SK-N-SH treated with all-trans-retinoic acid at 6 μM for 48 hours (cell line): ENCODE measurements around the gene LHFPL2.
"Not testable (repeated sequence)": the region's sequence is repeated elsewhere in the genome, so short reads cannot be mapped to it uniquely, and the experiment has no call there.

Experiments used
- ATAC-seq: fragments of 200-7000 bp; cut with Tn5 transposase; 3 replicates; pipeline ENCODE4 v1.9.1; 2020; ENCODE audit warnings: mild to moderate bottlenecking, moderate library complexity
- ARNTL ChIP-seq: fragments of 450-650 bp; formaldehyde crosslinking; IDR thresholded peaks from 2 replicates; pipeline ENCODE4 v1.5.0; 2020; ENCODE audit warnings: low read depth, mild to moderate bottlenecking, moderate library complexity, borderline replicate concordance
- BACH2 ChIP-seq: fragments of 250-450 bp; sonication (Bioruptor Pico); IDR thresholded peaks from 2 replicates; pipeline ENCODE4 v1.9.0; 2021; ENCODE audit warnings: mild to moderate bottlenecking, borderline replicate concordance
- CSDC2 ChIP-seq: fragments of 250-450 bp; sonication (Bioruptor Pico); IDR thresholded peaks from 2 replicates; pipeline ENCODE4 v1.5.0; 2020; ENCODE audit warnings: mild to moderate bottlenecking, moderate library complexity
- ESRRG ChIP-seq: fragments of 250-450 bp; sonication (Bioruptor Pico); IDR thresholded peaks from 2 replicates; pipeline ENCODE4 v1.6.1; 2021; ENCODE audit warnings: mild to moderate bottlenecking
- GLIS3 ChIP-seq: fragments of 250-450 bp; sonication (Bioruptor Pico); IDR thresholded peaks from 2 replicates; pipeline ENCODE4 v1.5.0; 2020; ENCODE audit warnings: mild to moderate bottlenecking, moderate library complexity
- ISL1 ChIP-seq: fragments of 250-450 bp; sonication (Bioruptor Pico); IDR thresholded peaks from 2 replicates; pipeline ENCODE4 v2.1.2; 2022; ENCODE audit warnings: mild to moderate bottlenecking, moderate library complexity
- OSR1 ChIP-seq: fragments of 250-450 bp; sonication (Bioruptor Pico); IDR thresholded peaks from 2 replicates; pipeline ENCODE4 v1.8.0; 2022; ENCODE audit warnings: moderate library complexity, mild to moderate bottlenecking, inconsistent platforms
- SNAI2 ChIP-seq: fragments of 250-450 bp; sonication (Bioruptor Pico); IDR thresholded peaks from 2 replicates; pipeline ENCODE4 v1.5.0; 2020; ENCODE audit warnings: mild to moderate bottlenecking, moderate library complexity
- TCF4 ChIP-seq: fragments of 250-450 bp; sonication (Bioruptor Pico); IDR thresholded peaks from 2 replicates; pipeline ENCODE4 v1.8.0; 2021; ENCODE audit warnings: mild to moderate bottlenecking, moderate library complexity, borderline replicate concordance
- TOX ChIP-seq: fragments of 250-450 bp; sonication (Bioruptor Pico); IDR thresholded peaks from 2 replicates; pipeline ENCODE4 v1.8.0; 2021; ENCODE audit warnings: mild to moderate bottlenecking, moderate library complexity, borderline replicate concordance
- ZC3H10 ChIP-seq: fragments of 250-450 bp; sonication (Bioruptor Pico); IDR thresholded peaks from 2 replicates; pipeline ENCODE4 v1.5.1; 2021; ENCODE audit warnings: mild to moderate bottlenecking, moderate library complexity
- ZFP3 ChIP-seq: fragments of 250-450 bp; sonication (Bioruptor Pico); IDR thresholded peaks from 2 replicates; pipeline ENCODE4 v1.5.0; 2020; ENCODE audit warnings: mild to moderate bottlenecking, moderate library complexity
- ZNF70 ChIP-seq: fragments of 450-650 bp; formaldehyde crosslinking; IDR thresholded peaks from 2 replicates; pipeline ENCODE4 v1.5.0; 2020; ENCODE audit warnings: mild to moderate bottlenecking, moderate library complexity
- TF ChIP-seq, protein P1 (sequence below): fragments of 250-450 bp; sonication (Bioruptor Pico); IDR thresholded peaks from 2 replicates; pipeline ENCODE4 v1.5.0; 2020; ENCODE audit warnings: mild to moderate bottlenecking, moderate library complexity
- TF ChIP-seq, protein P2 (sequence below): fragments of 250-450 bp; sonication (Bioruptor Pico); IDR thresholded peaks from 2 replicates; pipeline ENCODE4 v1.8.0; 2020; ENCODE audit warnings: mild to moderate bottlenecking, moderate library complexity, borderline replicate concordance
- TF ChIP-seq, protein P3 (sequence below): fragments of 250-450 bp; sonication (Bioruptor Pico); IDR thresholded peaks from 2 replicates; pipeline ENCODE4 v1.5.1; 2021; ENCODE audit warnings: mild to moderate bottlenecking, moderate library complexity
- TF ChIP-seq, protein P4 (sequence below): fragments of 250-450 bp; sonication (Bioruptor Pico); IDR thresholded peaks from 2 replicates; pipeline ENCODE4 v1.8.0; 2021; ENCODE audit warnings: low read depth, mild to moderate bottlenecking, moderate library complexity, borderline replicate concordance

Gene LHFPL2

DNA sequence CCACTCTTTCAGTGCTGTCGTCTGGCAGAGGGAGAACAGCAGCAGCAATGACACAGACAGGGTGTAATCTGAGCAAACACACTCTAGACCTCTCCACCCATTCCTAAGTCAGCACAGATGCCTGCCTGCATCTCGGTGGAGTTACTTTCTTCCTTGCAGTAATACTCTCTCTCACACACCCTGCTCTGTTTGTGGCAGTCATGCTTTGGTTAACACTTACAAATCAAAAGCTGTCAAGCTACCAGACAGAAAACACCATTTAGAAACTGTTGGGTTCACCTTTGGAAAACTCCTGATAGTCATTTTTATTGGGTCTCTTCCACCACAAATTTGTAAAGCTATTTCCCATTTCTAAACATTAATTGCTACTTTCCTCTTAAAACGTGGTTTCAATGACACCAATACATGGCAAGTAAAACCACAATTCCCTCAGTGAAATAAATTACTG is 27.3 kb downstream of the LHFPL2 start (continued):
- TF ChIP-seq, protein P1, sequence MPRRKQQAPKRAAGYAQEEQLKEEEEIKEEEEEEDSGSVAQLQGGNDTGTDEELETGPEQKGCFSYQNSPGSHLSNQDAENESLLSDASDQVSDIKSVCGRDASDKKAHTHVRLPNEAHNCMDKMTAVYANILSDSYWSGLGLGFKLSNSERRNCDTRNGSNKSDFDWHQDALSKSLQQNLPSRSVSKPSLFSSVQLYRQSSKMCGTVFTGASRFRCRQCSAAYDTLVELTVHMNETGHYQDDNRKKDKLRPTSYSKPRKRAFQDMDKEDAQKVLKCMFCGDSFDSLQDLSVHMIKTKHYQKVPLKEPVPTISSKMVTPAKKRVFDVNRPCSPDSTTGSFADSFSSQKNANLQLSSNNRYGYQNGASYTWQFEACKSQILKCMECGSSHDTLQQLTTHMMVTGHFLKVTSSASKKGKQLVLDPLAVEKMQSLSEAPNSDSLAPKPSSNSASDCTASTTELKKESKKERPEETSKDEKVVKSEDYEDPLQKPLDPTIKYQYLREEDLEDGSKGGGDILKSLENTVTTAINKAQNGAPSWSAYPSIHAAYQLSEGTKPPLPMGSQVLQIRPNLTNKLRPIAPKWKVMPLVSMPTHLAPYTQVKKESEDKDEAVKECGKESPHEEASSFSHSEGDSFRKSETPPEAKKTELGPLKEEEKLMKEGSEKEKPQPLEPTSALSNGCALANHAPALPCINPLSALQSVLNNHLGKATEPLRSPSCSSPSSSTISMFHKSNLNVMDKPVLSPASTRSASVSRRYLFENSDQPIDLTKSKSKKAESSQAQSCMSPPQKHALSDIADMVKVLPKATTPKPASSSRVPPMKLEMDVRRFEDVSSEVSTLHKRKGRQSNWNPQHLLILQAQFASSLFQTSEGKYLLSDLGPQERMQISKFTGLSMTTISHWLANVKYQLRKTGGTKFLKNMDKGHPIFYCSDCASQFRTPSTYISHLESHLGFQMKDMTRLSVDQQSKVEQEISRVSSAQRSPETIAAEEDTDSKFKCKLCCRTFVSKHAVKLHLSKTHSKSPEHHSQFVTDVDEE (CRISPR knock-in tag) = no peak

DNA sequence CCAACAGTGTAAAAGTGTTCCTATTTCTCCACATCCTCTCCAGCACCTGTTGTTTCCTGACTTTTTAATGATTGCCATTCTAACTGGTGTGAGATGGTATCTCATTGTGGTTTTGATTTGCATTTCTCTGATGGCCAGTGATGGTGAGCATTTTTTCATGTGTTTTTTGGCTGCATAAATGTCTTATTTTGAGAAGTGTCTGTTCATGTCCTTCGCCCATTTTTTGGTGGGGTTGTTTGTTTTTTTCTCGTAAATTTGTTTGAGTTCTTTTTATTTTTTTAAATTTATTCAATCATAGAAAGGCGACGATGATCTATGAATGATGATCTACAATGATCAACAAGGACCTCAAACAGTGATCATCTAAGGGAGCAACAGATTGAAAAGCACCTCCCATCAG is 28.5 kb downstream of the LHFPL2 start:
- not testable (repeated sequence) for ATAC-seq

DNA sequence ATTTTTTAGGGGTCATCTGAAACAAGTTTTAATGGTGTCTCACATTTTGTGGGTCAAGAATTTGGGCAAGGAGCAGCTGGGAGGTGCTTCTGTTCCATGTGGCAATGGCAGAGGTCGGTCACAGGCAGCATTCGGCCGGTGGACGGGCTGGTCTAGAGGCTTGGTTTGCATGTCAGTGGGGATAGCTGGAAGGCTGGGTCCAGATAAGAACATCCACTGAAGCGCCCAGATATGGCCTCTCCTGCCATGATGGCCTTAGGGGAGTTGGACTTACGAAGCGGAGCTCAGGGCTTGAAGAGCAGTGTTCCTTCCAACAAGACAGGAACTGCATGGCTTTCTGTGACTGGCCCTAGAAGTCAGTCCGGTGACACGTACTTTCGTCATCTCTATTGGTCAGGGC is 30.3 kb downstream of the LHFPL2 start:
- no peak for ATAC-seq

DNA sequence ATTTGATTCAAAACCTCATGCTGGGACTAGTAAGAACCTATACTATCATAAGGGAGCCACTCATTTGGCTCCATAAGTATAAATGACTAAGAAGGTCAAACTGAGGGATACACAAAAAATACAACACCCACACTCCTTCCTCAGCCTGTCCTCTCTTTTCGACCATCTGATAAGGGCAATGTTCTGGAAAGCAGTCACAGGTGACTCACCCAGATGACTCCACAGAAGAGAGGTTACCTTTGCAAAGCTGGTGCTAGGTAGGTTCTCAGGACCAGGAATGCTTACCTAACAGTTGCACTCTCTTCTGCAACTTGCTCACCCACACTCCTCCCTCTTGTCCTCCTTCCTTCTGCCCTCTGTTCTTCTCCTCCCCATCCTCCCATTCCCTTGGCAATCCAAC is 32.9 kb downstream of the LHFPL2 start:
- ATAC-seq = no peak
- TF ChIP-seq ARNTL (no peak), ISL1 (CRISPR knock-in tag) (no peak), ZFP3 (CRISPR knock-in tag) (no peak), ESRRG (CRISPR knock-in tag) (no peak), GLIS3 (CRISPR knock-in tag) (no peak), TOX (CRISPR knock-in tag) (no peak), TCF4 (CRISPR knock-in tag) (no peak), ZC3H10 (CRISPR knock-in tag) (no peak), CSDC2 (CRISPR knock-in tag) (no peak)
- TF ChIP-seq, protein P2, sequence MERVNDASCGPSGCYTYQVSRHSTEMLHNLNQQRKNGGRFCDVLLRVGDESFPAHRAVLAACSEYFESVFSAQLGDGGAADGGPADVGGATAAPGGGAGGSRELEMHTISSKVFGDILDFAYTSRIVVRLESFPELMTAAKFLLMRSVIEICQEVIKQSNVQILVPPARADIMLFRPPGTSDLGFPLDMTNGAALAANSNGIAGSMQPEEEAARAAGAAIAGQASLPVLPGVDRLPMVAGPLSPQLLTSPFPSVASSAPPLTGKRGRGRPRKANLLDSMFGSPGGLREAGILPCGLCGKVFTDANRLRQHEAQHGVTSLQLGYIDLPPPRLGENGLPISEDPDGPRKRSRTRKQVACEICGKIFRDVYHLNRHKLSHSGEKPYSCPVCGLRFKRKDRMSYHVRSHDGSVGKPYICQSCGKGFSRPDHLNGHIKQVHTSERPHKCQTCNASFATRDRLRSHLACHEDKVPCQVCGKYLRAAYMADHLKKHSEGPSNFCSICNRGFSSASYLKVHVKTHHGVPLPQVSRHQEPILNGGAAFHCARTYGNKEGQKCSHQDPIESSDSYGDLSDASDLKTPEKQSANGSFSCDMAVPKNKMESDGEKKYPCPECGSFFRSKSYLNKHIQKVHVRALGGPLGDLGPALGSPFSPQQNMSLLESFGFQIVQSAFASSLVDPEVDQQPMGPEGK = no peak
- TF ChIP-seq, protein P1 (CRISPR knock-in tag) = no peak

More for the DNA sequence above, 30.3 kb downstream of the LHFPL2 start:
- TF ChIP-seq TCF4 (CRISPR knock-in tag) = no peak
- no peak for TF ChIP-seq ZNF70 (CRISPR knock-in tag)
- TF ChIP-seq, protein P3, sequence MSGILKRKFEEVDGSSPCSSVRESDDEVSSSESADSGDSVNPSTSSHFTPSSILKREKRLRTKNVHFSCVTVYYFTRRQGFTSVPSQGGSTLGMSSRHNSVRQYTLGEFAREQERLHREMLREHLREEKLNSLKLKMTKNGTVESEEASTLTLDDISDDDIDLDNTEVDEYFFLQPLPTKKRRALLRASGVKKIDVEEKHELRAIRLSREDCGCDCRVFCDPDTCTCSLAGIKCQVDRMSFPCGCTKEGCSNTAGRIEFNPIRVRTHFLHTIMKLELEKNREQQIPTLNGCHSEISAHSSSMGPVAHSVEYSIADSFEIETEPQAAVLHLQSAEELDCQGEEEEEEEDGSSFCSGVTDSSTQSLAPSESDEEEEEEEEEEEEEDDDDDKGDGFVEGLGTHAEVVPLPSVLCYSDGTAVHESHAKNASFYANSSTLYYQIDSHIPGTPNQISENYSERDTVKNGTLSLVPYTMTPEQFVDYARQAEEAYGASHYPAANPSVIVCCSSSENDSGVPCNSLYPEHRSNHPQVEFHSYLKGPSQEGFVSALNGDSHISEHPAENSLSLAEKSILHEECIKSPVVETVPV (CRISPR knock-in tag) = no peak
- TF ChIP-seq BACH2 (CRISPR knock-in tag) = no peak
- TF ChIP-seq, all 23 proteins: peak for 0

DNA sequence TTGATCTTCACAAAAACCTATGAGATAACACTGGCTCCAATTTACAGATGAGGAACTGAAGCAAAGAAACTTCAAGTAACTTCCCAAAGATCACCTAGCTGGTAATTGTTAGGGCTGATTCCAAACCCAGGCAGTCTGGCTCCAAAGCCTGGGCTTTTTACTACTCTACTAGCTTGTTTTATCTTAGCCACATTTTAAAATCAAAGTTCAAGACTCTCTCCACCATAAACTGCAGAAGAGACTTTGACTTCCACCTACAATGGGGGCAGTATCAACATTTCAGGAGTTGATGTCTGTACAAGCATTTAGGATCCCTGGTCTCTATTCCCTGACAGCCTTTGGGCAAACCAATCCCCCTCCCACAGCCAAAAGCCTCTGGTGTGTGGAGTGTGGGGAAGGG is 33.8 kb downstream of the LHFPL2 start:
- ATAC-seq = no peak
- TF ChIP-seq ZFP3 (CRISPR knock-in tag) (no peak), SNAI2 (no peak), OSR1 (CRISPR knock-in tag) (no peak), ZNF70 (CRISPR knock-in tag) (no peak)
- TF ChIP-seq, protein P4, sequence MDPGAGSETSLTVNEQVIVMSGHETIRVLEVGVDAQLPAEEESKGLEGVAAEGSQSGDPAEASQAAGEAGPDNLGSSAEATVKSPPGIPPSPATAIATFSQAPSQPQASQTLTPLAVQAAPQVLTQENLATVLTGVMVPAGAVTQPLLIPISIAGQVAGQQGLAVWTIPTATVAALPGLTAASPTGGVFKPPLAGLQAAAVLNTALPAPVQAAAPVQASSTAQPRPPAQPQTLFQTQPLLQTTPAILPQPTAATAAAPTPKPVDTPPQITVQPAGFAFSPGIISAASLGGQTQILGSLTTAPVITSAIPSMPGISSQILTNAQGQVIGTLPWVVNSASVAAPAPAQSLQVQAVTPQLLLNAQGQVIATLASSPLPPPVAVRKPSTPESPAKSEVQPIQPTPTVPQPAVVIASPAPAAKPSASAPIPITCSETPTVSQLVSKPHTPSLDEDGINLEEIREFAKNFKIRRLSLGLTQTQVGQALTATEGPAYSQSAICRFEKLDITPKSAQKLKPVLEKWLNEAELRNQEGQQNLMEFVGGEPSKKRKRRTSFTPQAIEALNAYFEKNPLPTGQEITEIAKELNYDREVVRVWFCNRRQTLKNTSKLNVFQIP (CRISPR knock-in tag) = no peak
- TF ChIP-seq, protein P1 (CRISPR knock-in tag) = no peak
- TF ChIP-seq, protein P3 (CRISPR knock-in tag) = no peak
